Endothelial cell of umbilical vein (primary cell): ENCODE results near the gene ZNF804A. TPM values are rescaled to one million over a fixed set of nuclear protein-coding genes. Genes with fewer than 3 reads are reported as not detected.
A peak's percentile ranks its signal among the peaks of the same experiment; 100 is the strongest.

Source experiments
- Bru-seq: library from RNA; stranded (reverse); fragments of 400-500 nt; gene quantifications from one replicate; lab custom pipeline; 2021; lab: Mats Ljungman, UMichigan
- BruChase-seq, 2 experiments: library from RNA; stranded (reverse); fragments of 400-500 nt; gene quantifications; one replicate each; lab custom pipeline; 2021; lab: Mats Ljungman, UMichigan
- BruUV-seq: library from RNA; stranded (reverse); fragments of 400-500 nt; replicated peaks from 2 replicates; lab custom pipeline; 2021; lab: Mats Ljungman, UMichigan
- CTCF ChIA-PET: fragments of 300-600, 350-600 bp; sonication (Branson Sonifier 250); formaldehyde crosslinking; loops from one replicate; lab custom pipeline; 2021; ENCODE audit warnings: antibody characterized with exemption, inconsistent platforms; lab: Charles Lee
- POLR2A ChIA-PET: fragments of 300-600, 350-600 bp; sonication (Branson Sonifier 250); formaldehyde crosslinking; loops from one replicate; lab custom pipeline; 2021; ENCODE audit warnings: antibody characterized with exemption, inconsistent platforms; lab: Charles Lee
- DNase-seq: peaks from one replicate; pipeline ENCODE4 v3.0.0-alpha.2; 2011; ENCODE audit warnings: low read depth, low spot score
- FAIRE-seq: peaks from 2 replicates; lab custom pipeline; 2011; peaks lifted over from hg19 to GRCh38; lab: Jason Lieb, UNC
- H2AFZ ChIP-seq: 2 replicates; pipeline ENCODE4 v1.6.0; 2012; ENCODE audit warnings: low read depth, low read length, control low read depth, inconsistent platforms
- H3K27ac ChIP-seq: 2 replicates; pipeline ENCODE4 v1.5.1; 2011; ENCODE audit warnings: low read depth, mild to moderate bottlenecking, control low read depth, low read length, moderate library complexity; ENCODE audit not compliant: insufficient read depth
- H3K27me3 ChIP-seq, 2 experiments: 2 replicates each; pipeline versions ENCODE4 v1.6.0 to v1.6.1; 2011; ENCODE audit warnings: low read length in 2 of 2, mixed read lengths in 1 of 2; ENCODE audit not compliant: control insufficient read depth in 2 of 2, insufficient read depth in 2 of 2
- H3K36me3 ChIP-seq, 2 experiments: 2 replicates in 1 of 2; 3 replicates in 1 of 2; pipeline ENCODE4 v1.5.1; 2011; ENCODE audit warnings: low read length in 2 of 2, mild to moderate bottlenecking in 1 of 2, moderate library complexity in 1 of 2; ENCODE audit not compliant: control insufficient read depth in 2 of 2, insufficient read depth in 2 of 2; ENCODE audit errors: extremely low read depth in 1 of 2
- H3K4me1 ChIP-seq: 3 replicates; pipeline ENCODE4 v1.5.1; 2011; ENCODE audit warnings: mild to moderate bottlenecking, low read length; ENCODE audit not compliant: control insufficient read depth, insufficient read depth; ENCODE audit errors: extremely low read depth
- H3K4me2 ChIP-seq: 2 replicates; pipeline ENCODE4 v1.6.1; 2011; ENCODE audit warnings: low read length, control low read depth, mixed read lengths; ENCODE audit not compliant: insufficient read depth
- H3K4me3 ChIP-seq, 3 experiments: fragments of 200-600 bp in 1 of 3; sonication (generic), shearing (Covaris generic) in 1 of 3; replicated peaks in 1 of 3; 2 replicates each; pipeline ENCODE4 v1.5.1; 2011 to 2016; ENCODE audit warnings: control low read depth in 3 of 3, low read length in 3 of 3, mild to moderate bottlenecking in 2 of 3, inconsistent platforms in 1 of 3, low read depth in 1 of 3, moderate library complexity in 1 of 3; ENCODE audit not compliant: insufficient read depth in 1 of 3
- H3K79me2 ChIP-seq: 2 replicates; pipeline ENCODE4 v1.6.0; 2012; ENCODE audit warnings: low read length, inconsistent platforms; ENCODE audit not compliant: control insufficient read depth, insufficient read depth
- H3K9ac ChIP-seq: replicated peaks from 2 replicates; pipeline ENCODE3; 2011; ENCODE audit warnings: low read length, control low read depth; ENCODE audit not compliant: insufficient read depth; ENCODE audit errors: extremely low read depth
- H3K9me1 ChIP-seq: replicated peaks from 3 replicates; pipeline ENCODE4 v1.6.0; 2011; ENCODE audit warnings: mild to moderate bottlenecking, low read length; ENCODE audit not compliant: control insufficient read depth, insufficient read depth; ENCODE audit errors: extremely low read depth
- H3K9me3 ChIP-seq: replicated peaks from 2 replicates; pipeline ENCODE4 v1.5.1; 2012; ENCODE audit warnings: low read length, inconsistent platforms; ENCODE audit not compliant: control insufficient read depth, insufficient read depth
- H4K20me1 ChIP-seq: replicated peaks from 2 replicates; pipeline ENCODE3; 2011; ENCODE audit warnings: mild to moderate bottlenecking, low read length; ENCODE audit not compliant: control insufficient read depth, insufficient read depth; ENCODE audit errors: extremely low read depth
- EZH2 ChIP-seq: IDR thresholded peaks from 2 replicates; pipeline ENCODE4 v1.6.1; 2012; ENCODE audit warnings: borderline replicate concordance, low read depth, mild to moderate bottlenecking, moderate library complexity, low read length, inconsistent platforms; ENCODE audit not compliant: severe bottlenecking
- FOS ChIP-seq: IDR thresholded peaks from 2 replicates; pipeline ENCODE4 v1.6.1; 2011; ENCODE audit warnings: mild to moderate bottlenecking, low read length, moderate library complexity, borderline replicate concordance; ENCODE audit not compliant: insufficient read depth
- JUN ChIP-seq: IDR thresholded peaks from 2 replicates; pipeline ENCODE4 v1.6.1; 2011; ENCODE audit warnings: borderline replicate concordance, low read depth; ENCODE audit not compliant: insufficient read length, insufficient read depth
- MYC ChIP-seq: IDR thresholded peaks from one replicate; pipeline ENCODE4 v1.6.1; 2011; ENCODE audit warnings: mild to moderate bottlenecking, low read depth, low read length
- POLR2AphosphoS5 ChIP-seq: IDR thresholded peaks from 2 replicates; pipeline ENCODE4 v1.6.1; 2012; ENCODE audit warnings: low read depth, mild to moderate bottlenecking, control low read depth, low read length, moderate library complexity; ENCODE audit not compliant: insufficient read depth
- dilution Hi-C: fragments of 300-500 bp; cut with MboI; formaldehyde crosslinking; loops from one replicate; pipeline ENCODE4 v1.15.0; 2019; ENCODE audit warnings: low sequenced_read_pairs; ENCODE audit not compliant: extremely low pct_ligation_motif_present
- intact Hi-C: fragments of 100-400 bp; cut with micrococcal nuclease; formaldehyde crosslinking; loops from one replicate; pipeline ENCODE4 v1.10.0; 2022
- long read RNA-seq: library from polyadenylated mRNA; stranded (forward); transcript quantifications from one replicate; pipeline ENCODE4 v2.0.0, GENCODE V29; 2021
- polyA minus RNA-seq, 3 experiments: library from RNA; depleted of rRNA, polyadenylated mRNA; stranded (reverse); fragments of >200 nt; gene quantifications; 1 replicate in 1 of 3; 2 replicates in 2 of 3; pipeline ENCODE4 v1.2.3, GENCODE V29; 2011
- polyA plus RNA-seq, 4 experiments: library from polyadenylated mRNA; depleted of rRNA in 3 of 4; stranded (reverse) in 3 of 4; unstranded in 1 of 4; fragments of >200 nt; gene quantifications; 2 replicates each; pipeline versions ENCODE4 v1.2.1 to v1.2.3, GENCODE V29; 2011 to 2012; ENCODE audit warnings: missing spikeins in 1 of 4
- total RNA-seq: library from RNA; stranded (reverse); gene quantifications from 2 replicates; pipeline ENCODE4 v1.2.3, GENCODE V29; 2021

ZNF804A gene
- total RNA-seq (0.90 TPM in 1 of 2 replicates, not detected in the other), polyA plus RNA-seq (0.21 and 0.22 TPM in 2 replicates), polyA minus RNA-seq (0.11 and 0.32 TPM in 2 replicates), Bru-seq, nascent RNA (percentile 15 among the genes with signal in this experiment), BruChase-seq, experiment 1, labeled RNA remaining after a 6-hour chase (percentile 37 among the genes with signal in this experiment), BruChase-seq, experiment 2, labeled RNA remaining after a 2-hour chase (percentile 46 among the genes with signal in this experiment)
- 0.23 and 0.28 TPM in 2 replicates for polyA plus RNA-seq (2011; cell fraction: cytosol; rRNA removed)
- 0.21 and 0.41 TPM in 2 replicates for polyA plus RNA-seq (2011; cell fraction: nucleus; rRNA removed)
- polyA plus RNA-seq (2012), result 0.22 and 1.2 TPM in 2 replicates
- 0.31 TPM for polyA minus RNA-seq (2011; cell fraction: cytosol; rRNA and poly(A)+ RNA removed)
- polyA minus RNA-seq (2011; cell fraction: nucleus; rRNA and poly(A)+ RNA removed), result 0.58 and 0.67 TPM in 2 replicates
- long read RNA-seq, result 0 reads

DNA sequence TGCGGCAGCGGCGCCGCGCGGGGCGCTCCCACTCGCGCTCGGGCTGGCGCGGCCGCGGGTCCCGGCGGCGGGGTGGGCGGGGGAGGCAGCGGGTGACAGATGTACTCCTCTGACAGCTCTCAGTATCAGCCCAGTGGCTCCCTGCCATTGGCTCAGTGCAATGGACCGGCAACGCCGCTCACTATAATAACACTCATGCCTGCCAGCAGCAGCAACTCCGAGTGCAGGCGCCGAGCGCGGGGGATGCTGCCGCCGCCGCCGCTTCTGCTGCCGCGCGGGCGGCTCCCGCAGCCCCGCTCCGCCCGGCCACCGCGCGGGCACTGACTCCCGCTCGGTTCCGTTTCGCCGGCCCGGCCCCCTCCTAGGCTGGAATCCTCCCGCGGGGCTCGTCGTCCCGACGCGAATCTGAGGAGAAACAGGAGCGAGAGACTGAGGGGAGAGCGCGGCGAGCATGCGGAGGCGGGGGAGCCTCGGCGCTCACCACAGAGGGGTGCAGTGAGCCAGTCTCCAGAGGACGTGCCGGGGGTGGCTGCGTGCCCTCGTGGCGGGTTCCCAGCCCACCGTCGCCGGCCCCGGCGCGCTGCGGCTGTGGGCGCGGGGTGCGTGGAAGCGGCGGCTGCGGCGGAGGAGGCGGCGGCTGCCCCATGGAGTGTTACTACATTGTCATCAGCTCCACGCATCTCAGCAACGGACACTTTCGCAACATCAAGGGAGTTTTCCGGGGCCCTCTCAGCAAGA, at the start of gene ZNF804A:
Gene ZNF804A, plus strand, starts transcription at position 214 of the 738 bp plus-strand sequence. Its CDS starts 431 bp downstream, at position 645.
- peak; percentile 61 for DNase-seq
- ChIA-PET POLR2A (no interaction called here), CTCF (interaction anchor here (1.2 to 1.9 kb wide), 2 partner anchors 13 to 37 kb away, joined by 3 to 19 read pairs; no protein-coding TSS in a partner anchor)
- peak within 1 kb of the TSS; percentile 78 for H2AFZ ChIP-seq
- BruUV-seq, result no TSS peak
- peak within 1 kb of the TSS; percentile 78 for H3K4me2 ChIP-seq
- no peaks in the 10 kb centered on the region for H3K9me3 ChIP-seq
- intact Hi-C loops (loop anchor here (10.0 kb wide), 2 partner anchors 254 to 1354 kb away; no protein-coding TSS in a partner anchor), dilution Hi-C loops (no loop called here)
- FAIRE-seq, result no peak
- peaks cover 12 to 34% of the 10 kb centered on the region in 2 experiments for H3K27me3 ChIP-seq
- H3K36me3 ChIP-seq, result no peaks in the 10 kb centered on the region
- H3K9ac ChIP-seq, result peak within 1 kb of the TSS; percentile 54
- H4K20me1 ChIP-seq, result no peaks in the 10 kb centered on the region
- H3K27ac ChIP-seq, result peak within 1 kb of the TSS; percentile 44
- H3K9me1 ChIP-seq, result no peaks in the 10 kb centered on the region
- H3K4me3 ChIP-seq, result peak within 1 kb of the TSS; percentile 58 to 75 (median 73)
- H3K79me2 ChIP-seq, result no peaks in the 10 kb centered on the region
- H3K4me1 ChIP-seq, result peaks cover 12% of the 10 kb centered on the region
- TF ChIP-seq MYC (no peak), EZH2 (peak; percentile 12), JUN (no peak), FOS (no peak), POLR2AphosphoS5 (no peak)
